Testis (tissue), 2 donors: Measurements from ENCODE around the gene BCL6B.
"Not testable (repeated sequence)": the region's sequence is repeated elsewhere in the genome, so short reads cannot be mapped to it uniquely, and the experiment has no call there.

ENCODE experiments used
- POLR2A ChIP-seq: fragments of 450-650 bp; IDR thresholded peaks from one replicate; pipeline ENCODE4 v1.6.1; 2017; ENCODE audit warnings: antibody characterized with exemption, mild to moderate bottlenecking, moderate library complexity
- TF ChIP-seq, protein P1 (sequence below), 3 experiments: fragments of 450-650 bp in 2 of 3; fragments of 200-600 bp in 1 of 3; sonication (generic) in 1 of 3; IDR thresholded peaks; one replicate each; pipeline ENCODE4 v1.5.1; 2016 to 2019; ENCODE audit warnings: antibody characterized with exemption in 3 of 3, mild to moderate bottlenecking in 2 of 3, moderate library complexity in 1 of 3

DNA sequence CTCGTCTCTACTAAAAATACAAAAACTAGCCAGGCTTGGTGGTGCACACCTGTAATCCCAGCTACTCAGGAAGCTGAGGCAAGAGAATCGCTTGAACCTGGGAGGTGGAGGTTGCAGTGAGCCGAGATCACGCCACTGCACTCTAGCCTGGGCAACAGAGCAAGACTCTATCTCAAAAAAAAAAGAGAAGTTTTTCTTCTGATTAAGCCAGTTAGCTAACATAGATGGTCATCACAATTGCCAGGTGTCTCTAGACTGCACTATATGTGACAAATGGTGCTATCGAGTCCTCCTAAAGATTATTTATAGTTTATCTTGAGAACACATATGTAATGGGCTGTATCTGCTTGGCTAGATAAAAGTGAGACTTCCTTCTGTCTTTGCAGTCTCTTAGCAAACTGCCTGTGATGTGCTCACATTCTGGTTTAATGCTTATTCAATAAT lies 29.2 kb upstream of the BCL6B start:
- not testable (repeated sequence) for TF ChIP-seq POLR2A
- TF ChIP-seq, protein P1, sequence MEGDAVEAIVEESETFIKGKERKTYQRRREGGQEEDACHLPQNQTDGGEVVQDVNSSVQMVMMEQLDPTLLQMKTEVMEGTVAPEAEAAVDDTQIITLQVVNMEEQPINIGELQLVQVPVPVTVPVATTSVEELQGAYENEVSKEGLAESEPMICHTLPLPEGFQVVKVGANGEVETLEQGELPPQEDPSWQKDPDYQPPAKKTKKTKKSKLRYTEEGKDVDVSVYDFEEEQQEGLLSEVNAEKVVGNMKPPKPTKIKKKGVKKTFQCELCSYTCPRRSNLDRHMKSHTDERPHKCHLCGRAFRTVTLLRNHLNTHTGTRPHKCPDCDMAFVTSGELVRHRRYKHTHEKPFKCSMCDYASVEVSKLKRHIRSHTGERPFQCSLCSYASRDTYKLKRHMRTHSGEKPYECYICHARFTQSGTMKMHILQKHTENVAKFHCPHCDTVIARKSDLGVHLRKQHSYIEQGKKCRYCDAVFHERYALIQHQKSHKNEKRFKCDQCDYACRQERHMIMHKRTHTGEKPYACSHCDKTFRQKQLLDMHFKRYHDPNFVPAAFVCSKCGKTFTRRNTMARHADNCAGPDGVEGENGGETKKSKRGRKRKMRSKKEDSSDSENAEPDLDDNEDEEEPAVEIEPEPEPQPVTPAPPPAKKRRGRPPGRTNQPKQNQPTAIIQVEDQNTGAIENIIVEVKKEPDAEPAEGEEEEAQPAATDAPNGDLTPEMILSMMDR (IDR thresholded peaks at IDR 0.05), result not testable (repeated sequence)
